LNCAP (cell line): ENCODE measurements around the gene LIPC.

Source experiments
- CTCF ChIP-seq: fragments of 450-650 bp; IDR thresholded peaks from 2 replicates; pipeline ENCODE4 v1.5.1; 2017; ENCODE audit warnings: mild to moderate bottlenecking

Gene LIPC

GRCh38 chr15:58517682-58518525 lies 86.1 kb downstream of the LIPC start:
- TF ChIP-seq CTCF, result no peak

DNA sequence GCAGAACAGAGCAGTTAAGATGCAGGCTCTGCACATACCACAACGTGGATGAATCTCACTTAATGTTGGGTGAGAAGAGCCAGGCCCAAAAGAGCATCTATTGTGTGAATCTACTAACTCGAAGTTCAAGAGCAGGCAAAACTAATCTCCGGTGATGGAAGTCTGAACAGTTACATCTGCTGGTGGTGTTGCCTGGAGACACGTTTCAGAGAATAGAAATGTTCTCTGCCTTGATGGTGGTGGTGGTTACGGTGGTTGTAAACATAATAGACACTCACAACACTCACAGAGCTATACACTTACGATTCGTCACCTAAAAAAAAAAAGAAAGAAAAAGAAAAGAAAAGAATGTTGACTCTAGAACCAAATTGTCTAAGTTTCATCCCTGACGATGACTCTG lies 86.8 kb downstream of the LIPC start:
- TF ChIP-seq CTCF, result no peak

DNA sequence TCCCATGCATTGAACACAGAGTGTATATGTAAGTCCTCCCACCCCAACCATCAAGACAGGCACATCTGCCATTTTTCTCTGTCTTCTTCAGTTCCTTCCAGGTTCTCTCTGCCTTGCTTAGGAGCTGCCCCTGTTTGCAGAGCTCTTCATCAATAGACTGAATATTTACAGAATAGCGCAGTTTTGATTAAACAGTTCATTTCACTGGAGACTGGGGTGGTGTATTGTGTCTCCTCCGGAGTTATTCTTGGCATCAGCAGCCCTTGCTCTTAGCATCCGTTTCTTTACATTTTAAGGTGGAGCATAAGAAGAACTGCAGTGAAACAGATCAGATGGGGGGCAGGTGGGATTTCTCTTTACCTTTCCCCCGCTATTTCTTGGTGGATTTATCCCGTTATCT lies 87.7 kb downstream of the LIPC start:
- TF ChIP-seq CTCF, result no peak

- no peak for TF ChIP-seq CTCF
These were observed 88.7 kb downstream of the LIPC start for GRCh38 chr15:58520464-58520863.

DNA sequence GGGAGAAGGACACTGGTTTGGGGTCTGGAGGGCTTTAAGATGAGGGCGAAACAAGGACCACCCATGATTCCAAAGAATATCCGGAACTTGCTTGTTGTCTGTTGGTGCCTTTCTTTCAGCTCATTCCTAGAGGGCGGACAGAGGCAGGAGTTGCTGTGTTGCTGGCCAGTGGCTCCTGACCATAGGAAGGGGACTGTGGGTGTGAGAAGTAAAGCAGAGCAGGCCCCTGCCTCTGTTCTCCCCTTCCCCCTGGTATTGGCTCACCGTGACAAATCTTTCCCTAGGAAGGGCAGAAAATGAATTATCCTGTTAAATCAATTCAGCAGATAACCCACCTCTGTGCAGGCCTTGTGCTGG lies 89.1 kb downstream of the LIPC start:
- no peak for TF ChIP-seq CTCF

DNA sequence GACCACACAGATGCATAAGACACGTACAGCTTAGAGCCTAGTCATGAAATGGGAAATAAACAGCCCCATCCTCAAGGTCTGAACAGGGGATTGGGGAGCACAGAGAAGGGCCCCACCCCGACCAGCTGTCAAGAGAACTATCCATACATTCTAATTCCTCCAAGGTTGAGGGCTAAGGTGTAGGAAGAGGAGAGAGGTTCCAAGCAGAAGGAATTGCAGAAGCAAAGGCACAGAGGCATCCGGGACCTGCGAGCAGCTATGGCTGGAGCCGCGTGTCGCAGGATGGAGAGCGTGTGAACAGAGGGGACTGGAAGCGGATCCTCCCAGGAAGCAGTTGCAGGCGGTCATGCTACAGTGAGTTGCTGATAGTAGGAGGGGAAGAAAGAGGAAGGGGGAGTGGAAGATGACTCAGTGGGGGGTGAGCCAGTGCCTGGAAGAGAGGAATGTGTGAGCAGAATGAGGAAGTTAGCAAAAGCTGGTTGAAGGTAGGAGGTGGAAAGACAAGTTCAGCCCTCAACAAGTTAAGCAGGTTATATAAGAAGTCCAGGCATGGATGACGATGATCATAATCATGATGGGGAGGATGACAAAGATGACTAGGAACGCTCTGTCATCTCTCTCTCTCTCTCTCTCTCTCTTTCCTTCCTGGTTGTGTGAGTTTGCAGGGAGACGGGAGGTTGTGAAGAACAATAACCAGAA lies 89.7 kb downstream of the LIPC start:
- TF ChIP-seq CTCF, result no peak

DNA sequence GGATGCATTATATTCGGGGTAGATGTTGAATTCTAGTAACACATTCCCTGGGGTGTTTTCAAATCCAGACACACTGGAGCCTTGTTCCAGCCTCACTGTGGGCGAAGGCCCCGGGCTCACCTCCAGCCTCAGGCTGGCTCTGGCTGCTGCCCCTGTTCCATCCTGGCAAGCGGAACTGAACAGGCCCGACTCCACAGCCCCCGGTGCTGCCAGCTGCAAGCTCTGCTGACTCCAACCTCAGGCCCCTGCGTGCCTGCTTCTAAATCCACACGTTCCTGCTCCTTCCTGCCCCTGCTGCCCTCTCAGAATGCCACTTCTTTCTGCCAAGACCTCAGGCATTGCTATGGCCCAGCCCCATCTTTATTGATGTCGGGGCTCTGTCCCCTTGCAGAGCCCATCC lies 90.6 kb downstream of the LIPC start:
- no peak for TF ChIP-seq CTCF
